Naive thymus-derived CD8-positive, alpha-beta T cell (primary cell): ENCODE measurements around the gene TAS2R50. TPM values are rescaled to one million over a fixed set of nuclear protein-coding genes. Genes with fewer than 3 reads are reported as not detected.

Source experiments
- ATAC-seq, 2 donors: fragments of 150-1000 bp; cut with Tn5 transposase in 1 of 2; sonication (Bioruptor Pico), chemical (Tn5 transposase) in 1 of 2; 1 replicate in 1 of 2; 2 replicates in 1 of 2; pipeline ENCODE4 v1.10.0; 2021; ENCODE audit warnings: mild to moderate bottlenecking in 2 of 2, moderate library complexity in 2 of 2
- POLR2A ChIA-PET: fragments of 350-600 bp; sonication (Branson Sonifier 250); formaldehyde crosslinking; loops from one replicate; lab custom pipeline; 2021; ENCODE audit warnings: antibody characterized with exemption; lab: Charles Lee
- DNase-seq, 10 donors: peaks; one replicate each; pipeline versions ENCODE4 v3.0.0 to v3.0.0-alpha.2; 2020 to 2022
- H3K27ac Mint-ChIP-seq, 10 donors: one replicate each; pipeline ENCODE4 v1.8.0; 2020 to 2022; ENCODE audit warnings: mild to moderate bottlenecking in 10 of 10, mixed read lengths in 10 of 10, moderate library complexity in 4 of 10, inconsistent platforms in 1 of 10
- H3K27me3 Mint-ChIP-seq, 5 donors: one replicate each; pipeline ENCODE4 v1.8.0; 2021 to 2022; ENCODE audit warnings: mixed read lengths in 5 of 5
- H3K36me3 Mint-ChIP-seq, 3 donors: one replicate each; pipeline ENCODE4 v1.8.0; 2020 to 2022; ENCODE audit warnings: mixed read lengths in 3 of 3, mild to moderate bottlenecking in 2 of 3, inconsistent platforms in 1 of 3
- H3K4me1 Mint-ChIP-seq, 4 donors: one replicate each; pipeline ENCODE4 v1.8.0; 2021 to 2022; ENCODE audit warnings: mixed read lengths in 4 of 4
- H3K4me3 Mint-ChIP-seq, 10 donors: one replicate each; pipeline ENCODE4 v1.8.0; 2020 to 2022; ENCODE audit warnings: mild to moderate bottlenecking in 10 of 10, mixed read lengths in 10 of 10, moderate library complexity in 6 of 10, inconsistent platforms in 1 of 10
- H3K9me3 Mint-ChIP-seq, 9 donors: one replicate each; pipeline ENCODE4 v1.8.0; 2020 to 2022; ENCODE audit warnings: mixed read lengths in 9 of 9, mild to moderate bottlenecking in 3 of 9, inconsistent platforms in 1 of 9, moderate library complexity in 1 of 9
- polyA plus RNA-seq, 3 donors: library from polyadenylated mRNA; unstranded; fragments of 300-500 nt; fragmentation: Illumina TruSeq; gene quantifications; one replicate each; pipeline ENCODE4 v1.2.3, GENCODE V29; 2021
- total RNA-seq, 8 experiments: library from RNA in 2 of 8; stranded (reverse) in 2 of 8; gene quantifications; one replicate each; pipeline ENCODE4 v1.2.3 and lab custom pipeline; 2021 to 2026

TAS2R50 gene
- total and polyA plus RNA-seq, 5 experiments from 2014 or later = 1.2 TPM; not detected in 3

DNA sequence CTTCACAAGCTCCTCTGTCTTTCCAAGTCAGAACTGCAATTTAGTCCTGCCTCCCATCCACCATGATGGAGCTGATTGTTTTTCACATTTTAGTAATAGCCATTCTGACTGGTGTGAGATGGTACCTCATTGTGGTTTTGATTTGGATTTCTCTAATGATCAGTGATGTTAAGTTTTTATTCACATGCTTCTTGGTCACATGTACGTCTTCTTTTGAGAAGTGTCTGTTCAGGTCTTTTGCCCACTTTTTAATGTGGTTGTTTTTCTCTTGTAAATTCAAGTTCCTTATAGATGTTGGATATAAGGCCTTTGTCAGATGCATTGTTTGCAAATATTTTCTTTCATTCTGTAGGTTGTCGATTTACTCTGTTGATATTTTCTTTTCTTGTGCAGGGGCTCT, 43.5 kb downstream of the TAS2R50 start:
- Mint-ChIP-seq H3K27me3 (no peaks in the 10 kb centered on the region), H3K4me1 (peaks cover 0 to 19% (median 8%) of the 10 kb centered on the region in 4 donors), H3K9me3 (peaks cover 0 to 18% (median 10%) of the 10 kb centered on the region in 9 donors), H3K36me3 (peaks cover 3 to 18% (median 7%) of the 10 kb centered on the region in 3 donors), H3K27ac (no peak overlapping the region), H3K4me3 (no peak overlapping the region)
- no peak for DNase-seq
- no peak for ATAC-seq
- POLR2A ChIA-PET = no interaction called here

- Mint-ChIP-seq H3K36me3 (peaks cover 3 to 14% (median 5%) of the 10 kb centered on the region in 3 donors), H3K4me3 (no peak overlapping the region), H3K9me3 (peaks cover 0 to 15% (median 5%) of the 10 kb centered on the region in 9 donors), H3K4me1 (peaks cover 0 to 19% (median 8%) of the 10 kb centered on the region in 4 donors), H3K27me3 (no peaks in the 10 kb centered on the region), H3K27ac (peak overlapping the region in 1 of 10 donors; percentile 12)
- POLR2A ChIA-PET = no interaction called here
- DNase-seq = no peak
- ATAC-seq = no peak
Measured at GRCh38 chr12:10941916-10942607, 44.6 kb downstream of the TAS2R50 start.

- H3K9me3 Mint-ChIP-seq = peaks cover 0 to 10% (median 0%) of the 10 kb centered on the region in 9 donors
- no peaks in the 10 kb centered on the region for H3K27me3 Mint-ChIP-seq
- ATAC-seq (no peak), DNase-seq (no peak)
- POLR2A ChIA-PET = no interaction called here
- peaks cover 0 to 19% (median 8%) of the 10 kb centered on the region in 4 donors for H3K4me1 Mint-ChIP-seq
- no peak overlapping the region for H3K4me3 Mint-ChIP-seq
- H3K27ac Mint-ChIP-seq = peak overlapping the region in 1 of 10 donors; percentile 12
- H3K36me3 Mint-ChIP-seq = peaks cover 0 to 10% (median 3%) of the 10 kb centered on the region in 3 donors
Measured at GRCh38 chr12:10941369-10941768, 45.3 kb downstream of the TAS2R50 start.

DNA sequence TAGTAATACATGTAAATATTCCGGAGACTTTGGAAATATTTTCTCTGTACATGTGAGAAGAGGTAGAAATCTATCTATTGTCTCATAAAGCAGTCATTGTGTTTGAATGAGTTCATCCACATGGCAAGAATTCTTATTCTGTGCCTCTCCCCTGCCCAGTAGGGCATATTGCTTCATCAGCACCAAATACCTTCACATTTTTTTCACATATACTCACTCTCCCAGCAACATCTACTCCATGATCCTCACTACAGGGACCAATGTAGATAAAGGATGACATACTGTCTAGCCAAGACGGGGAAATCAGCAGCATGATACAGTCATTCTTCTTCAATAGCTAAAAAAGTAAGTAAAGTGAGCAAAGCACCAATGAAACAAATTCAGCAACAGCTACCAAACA, 46.3 kb downstream of the TAS2R50 start:
- Mint-ChIP-seq H3K36me3 (peaks cover 0 to 10% (median 3%) of the 10 kb centered on the region in 3 donors), H3K27ac (no peak overlapping the region), H3K4me3 (no peak overlapping the region), H3K4me1 (peaks cover 0 to 19% (median 8%) of the 10 kb centered on the region in 4 donors), H3K27me3 (no peaks in the 10 kb centered on the region), H3K9me3 (peaks cover 0 to 8% (median 0%) of the 10 kb centered on the region in 9 donors)
- POLR2A ChIA-PET = no interaction called here
- ATAC-seq = no peak
- no peak for DNase-seq

GRCh38 chr12:10939163-10939562, 47.5 kb downstream of the TAS2R50 start, which contains the start of gene TAS2R14:
Gene TAS2R14, minus strand, starts transcription at chr12:10939263. Its CDS starts 56 bp downstream, at chr12:10939207.
- Mint-ChIP-seq H3K36me3 (peaks cover 0 to 4% (median 0%) of the 10 kb centered on the region in 3 donors), H3K4me3 (no peak within 1 kb of the TSS), H3K27ac (no peak within 1 kb of the TSS), H3K27me3 (no peaks in the 10 kb centered on the region), H3K9me3 (peaks cover 0 to 2% (median 0%) of the 10 kb centered on the region in 9 donors), H3K4me1 (peaks cover 0 to 19% (median 7%) of the 10 kb centered on the region in 4 donors)
- no peak for DNase-seq
- POLR2A ChIA-PET = no interaction called here
- no peak for ATAC-seq

DNA sequence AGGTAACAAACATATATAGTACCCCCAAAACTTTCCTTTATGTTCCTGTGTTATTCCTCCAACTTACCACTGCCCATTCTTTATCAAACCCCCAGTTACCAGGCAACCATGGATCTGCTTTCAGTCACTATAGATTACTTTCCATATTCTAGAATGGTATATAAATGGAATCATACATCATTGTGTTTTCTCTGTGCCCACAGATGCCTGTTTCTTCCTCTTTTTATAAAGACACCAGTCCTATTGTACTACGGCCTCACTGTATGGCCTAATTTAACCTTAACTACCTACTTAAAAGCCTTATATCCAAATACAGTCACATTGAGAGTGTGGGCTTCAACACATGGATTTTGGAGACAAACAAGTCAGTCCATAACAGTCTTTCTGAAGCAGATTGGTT, 50.2 kb downstream of the TAS2R50 start:
- H3K9me3 Mint-ChIP-seq = no peaks in the 10 kb centered on the region
- ATAC-seq (no peak), DNase-seq (no peak)
- POLR2A ChIA-PET = no interaction called here
- H3K27me3 Mint-ChIP-seq = no peaks in the 10 kb centered on the region
- H3K36me3 Mint-ChIP-seq = peaks cover 0 to 8% (median 0%) of the 10 kb centered on the region in 3 donors
- peaks cover 0 to under 1% (median under 1%) of the 10 kb centered on the region in 4 donors for H3K4me1 Mint-ChIP-seq
- no peak overlapping the region for H3K27ac Mint-ChIP-seq
- no peak overlapping the region for H3K4me3 Mint-ChIP-seq

Other genes with a start within 250 kb of the TAS2R50 start
- gene TAS2R7, start 184.3 kb downstream of the TAS2R50 start, total RNA-seq = not detected
- gene TAS2R7, start 184.3 kb downstream of the TAS2R50 start, polyA plus RNA-seq = not detected
- gene TAS2R8, start 179.6 kb downstream of the TAS2R50 start, total RNA-seq = not detected
- not detected for gene TAS2R8, start 179.6 kb downstream of the TAS2R50 start, polyA plus RNA-seq
- not detected for gene TAS2R9, start 176.7 kb downstream of the TAS2R50 start, total RNA-seq
- not detected for gene TAS2R9, start 176.7 kb downstream of the TAS2R50 start, polyA plus RNA-seq
- gene TAS2R10, start 160.6 kb downstream of the TAS2R50 start, total RNA-seq = 1 to 10 TPM; 1.3 TPM
- gene TAS2R10, start 160.6 kb downstream of the TAS2R50 start, polyA plus RNA-seq = not detected
- gene PRR4, start 137.4 kb downstream of the TAS2R50 start, total RNA-seq = 1 to 10 TPM; 1.8 to 2.5 TPM
- 1 to 10 TPM in 1 of 3 donors, under 1 TPM in 1, not detected in 1; 0.87 to 5.7 TPM for gene PRR4, start 137.4 kb downstream of the TAS2R50 start, polyA plus RNA-seq
- 10 to 100 TPM; 20.8 to 27.1 TPM for gene PRH1, start 102.7 kb downstream of the TAS2R50 start, total RNA-seq
- gene PRH1, start 102.7 kb downstream of the TAS2R50 start, polyA plus RNA-seq = 10 to 100 TPM in 2 of 3 donors, 1 to 10 TPM in 1; 7.0 to 20.8 (median 12.4) TPM
- 1 to 10 TPM; 1.2 to 1.5 TPM for gene TAS2R13, start 77.3 kb downstream of the TAS2R50 start, total RNA-seq
- gene TAS2R13, start 77.3 kb downstream of the TAS2R50 start, polyA plus RNA-seq = not detected
- gene PRH2, start 57.7 kb downstream of the TAS2R50 start, total RNA-seq = not detected
- not detected for gene PRH2, start 57.7 kb downstream of the TAS2R50 start, polyA plus RNA-seq
- gene TAS2R14, start 47.6 kb downstream of the TAS2R50 start, total RNA-seq = 1 to 10 TPM; 3.1 to 3.5 TPM
- gene TAS2R14, start 47.6 kb downstream of the TAS2R50 start, polyA plus RNA-seq = 1 to 10 TPM in 1 of 3 donors, under 1 TPM in 2; 0.71 to 1.2 (median 0.74) TPM
- gene TAS2R20, start 11.4 kb upstream of the TAS2R50 start, total RNA-seq = 1 to 10 TPM; 1.7 to 2.1 TPM
- gene TAS2R20, start 11.4 kb upstream of the TAS2R50 start, polyA plus RNA-seq = under 1 TPM; 0.14 to 0.25 (median 0.15) TPM
- gene TAS2R19, start 35.7 kb upstream of the TAS2R50 start, total RNA-seq = 1 to 10 TPM; 3.9 to 4.7 TPM
- gene TAS2R19, start 35.7 kb upstream of the TAS2R50 start, polyA plus RNA-seq = under 1 TPM in 1 of 3 donors, not detected in 2; 0.22 TPM
- 1 to 10 TPM; 2.8 to 3.2 TPM for gene TAS2R31, start 44.5 kb upstream of the TAS2R50 start, total RNA-seq
- under 1 TPM in 2 of 3 donors, not detected in 1; 0.22 to 0.39 TPM for gene TAS2R31, start 44.5 kb upstream of the TAS2R50 start, polyA plus RNA-seq
- gene TAS2R46, start 75.4 kb upstream of the TAS2R50 start, total RNA-seq = 1 to 10 TPM in 1 of 2 experiments, under 1 TPM in 1; 0.71 to 1.9 TPM
- gene TAS2R46, start 75.4 kb upstream of the TAS2R50 start, polyA plus RNA-seq = under 1 TPM in 1 of 3 donors, not detected in 2; 0.66 TPM
- 1 to 10 TPM in 1 of 2 experiments, under 1 TPM in 1; 0.91 to 1.4 TPM for gene TAS2R43, start 105.4 kb upstream of the TAS2R50 start, total RNA-seq
- gene TAS2R43, start 105.4 kb upstream of the TAS2R50 start, polyA plus RNA-seq = not detected
- 1 to 10 TPM; 4.3 to 5.0 TPM for gene TAS2R30, start 147.7 kb upstream of the TAS2R50 start, total RNA-seq
- not detected for gene TAS2R30, start 147.7 kb upstream of the TAS2R50 start, polyA plus RNA-seq
- gene SMIM10L1, start 184.3 kb upstream of the TAS2R50 start, total RNA-seq = 10 to 100 TPM; 13.4 to 14.5 TPM
- gene SMIM10L1, start 184.3 kb upstream of the TAS2R50 start, polyA plus RNA-seq = 10 to 100 TPM in 2 of 3 donors, 1 to 10 TPM in 1; 7.6 to 14.0 (median 11.0) TPM
- gene TAS2R42, start 200.0 kb upstream of the TAS2R50 start, total RNA-seq = not detected
- not detected for gene TAS2R42, start 200.0 kb upstream of the TAS2R50 start, polyA plus RNA-seq